HUES6 (cell line): ENCODE measurements around the gene PLSCR1.
"Not testable (repeated sequence)": the region's sequence is repeated elsewhere in the genome, so short reads cannot be mapped to it uniquely, and the experiment has no call there.

Experiments used
- H3K27ac ChIP-seq: 2 replicates; pipeline ENCODE4 v1.7.0; 2013; ENCODE audit warnings: low read depth, mild to moderate bottlenecking, low read length, inconsistent platforms
- H3K27me3 ChIP-seq: 2 replicates; pipeline ENCODE4 v1.6.1; 2013; ENCODE audit warnings: low read length; ENCODE audit not compliant: control insufficient read depth, insufficient read depth
- H3K36me3 ChIP-seq: 2 replicates; pipeline ENCODE4 v1.6.1; 2013; ENCODE audit warnings: low read length; ENCODE audit not compliant: control insufficient read depth, insufficient read depth
- H3K4me1 ChIP-seq: 2 replicates; pipeline ENCODE4 v1.6.1; 2013; ENCODE audit warnings: low read length; ENCODE audit not compliant: control insufficient read depth, insufficient read depth
- H3K4me3 ChIP-seq: 2 replicates; pipeline ENCODE4 v1.5.1; 2013; ENCODE audit warnings: low read depth, low read length
- H3K9ac ChIP-seq: one replicate; pipeline ENCODE4 v1.6.1; 2013; ENCODE audit warnings: mild to moderate bottlenecking, low read length
- H3K9me3 ChIP-seq: 2 replicates; pipeline ENCODE4 v1.6.1; 2013; ENCODE audit warnings: low read depth, low read length; ENCODE audit not compliant: control insufficient read depth, insufficient read depth

The PLSCR1 gene

GRCh38 chr3:146498002-146498736 lies 46.2 kb downstream of the PLSCR1 start:
- Histone ChIP-seq H3K27me3 (no peaks in the 10 kb centered on the region), H3K27ac (no peak overlapping the region), H3K36me3 (no peaks in the 10 kb centered on the region), H3K4me3 (no peak overlapping the region), H3K9me3 (peaks cover 11% of the 10 kb centered on the region), H3K9ac (no peak overlapping the region), H3K4me1 (peaks cover 5% of the 10 kb centered on the region)

- not testable (repeated sequence) for H3K4me3 ChIP-seq, H3K9ac ChIP-seq, H3K27ac ChIP-seq, H3K4me1 ChIP-seq, H3K27me3 ChIP-seq, H3K36me3 ChIP-seq
- peaks cover 11% of the 10 kb centered on the region for H3K9me3 ChIP-seq
Measured at GRCh38 chr3:146497145-146497843, 47.1 kb downstream of the PLSCR1 start.

GRCh38 chr3:146496726-146497125 lies 47.7 kb downstream of the PLSCR1 start:
- Histone ChIP-seq H3K4me3 (no peak overlapping the region), H3K27me3 (no peaks in the 10 kb centered on the region), H3K36me3 (no peaks in the 10 kb centered on the region), H3K27ac (no peak overlapping the region), H3K4me1 (no peaks in the 10 kb centered on the region), H3K9ac (no peak overlapping the region), H3K9me3 (peaks cover 11% of the 10 kb centered on the region)

GRCh38 chr3:146496251-146496650 lies 48.2 kb downstream of the PLSCR1 start:
- Histone ChIP-seq H3K27ac (no peak overlapping the region), H3K9me3 (peaks cover 11% of the 10 kb centered on the region), H3K27me3 (no peaks in the 10 kb centered on the region), H3K9ac (no peak overlapping the region), H3K36me3 (no peaks in the 10 kb centered on the region), H3K4me3 (no peak overlapping the region), H3K4me1 (no peaks in the 10 kb centered on the region)

- Histone ChIP-seq H3K4me3 (no peak overlapping the region), H3K9me3 (peaks cover 14% of the 10 kb centered on the region)
Measured at GRCh38 chr3:146493761-146494160, 50.6 kb downstream of the PLSCR1 start.

GRCh38 chr3:146493221-146493620 lies 51.2 kb downstream of the PLSCR1 start:
- Histone ChIP-seq H3K9ac (no peak overlapping the region), H3K4me3 (no peak overlapping the region), H3K9me3 (peaks cover 17% of the 10 kb centered on the region), H3K4me1 (no peaks in the 10 kb centered on the region), H3K27ac (no peak overlapping the region), H3K36me3 (no peaks in the 10 kb centered on the region), H3K27me3 (no peaks in the 10 kb centered on the region)

More at GRCh38 chr3:146493761-146494160, 50.6 kb downstream of the PLSCR1 start:
- Histone ChIP-seq H3K36me3 (no peaks in the 10 kb centered on the region), H3K27me3 (no peaks in the 10 kb centered on the region), H3K27ac (no peak overlapping the region), H3K4me1 (no peaks in the 10 kb centered on the region), H3K9ac (no peak overlapping the region)

GRCh38 chr3:146491303-146491702 lies 53.1 kb downstream of the PLSCR1 start:
- peaks cover 9% of the 10 kb centered on the region; the same call in 1 of the 2 replicates for H3K9me3 ChIP-seq
- H3K27ac ChIP-seq, result no peak overlapping the region
- H3K9ac ChIP-seq, result no peak overlapping the region
- H3K36me3 ChIP-seq, result no peaks in the 10 kb centered on the region
- H3K27me3 ChIP-seq, result no peaks in the 10 kb centered on the region
- H3K4me3 ChIP-seq, result no peak overlapping the region
- H3K4me1 ChIP-seq, result no peaks in the 10 kb centered on the region

- no peaks in the 10 kb centered on the region for H3K27me3 ChIP-seq
- no peaks in the 10 kb centered on the region for H3K36me3 ChIP-seq
- H3K9me3 ChIP-seq, result peaks cover 19% of the 10 kb centered on the region; the same call in 1 of the 2 replicates
- no peak overlapping the region for H3K27ac ChIP-seq
- no peaks in the 10 kb centered on the region for H3K4me1 ChIP-seq
- no peak overlapping the region for H3K9ac ChIP-seq
- no peak overlapping the region for H3K4me3 ChIP-seq
Measured at GRCh38 chr3:146485297-146485696, 59.1 kb downstream of the PLSCR1 start.

- Histone ChIP-seq H3K9ac (no peak overlapping the region), H3K27ac (no peak overlapping the region), H3K4me1 (no peaks in the 10 kb centered on the region), H3K27me3 (no peaks in the 10 kb centered on the region), H3K9me3 (no peaks in the 10 kb centered on the region), H3K36me3 (no peaks in the 10 kb centered on the region), H3K4me3 (no peak overlapping the region)
Measured at GRCh38 chr3:146476094-146476740, 68.2 kb downstream of the PLSCR1 start.

GRCh38 chr3:146474976-146475375 lies 69.4 kb downstream of the PLSCR1 start:
- not testable (repeated sequence) for H3K27me3 ChIP-seq, H3K9me3 ChIP-seq, H3K4me3 ChIP-seq, H3K9ac ChIP-seq, H3K27ac ChIP-seq, H3K4me1 ChIP-seq, H3K36me3 ChIP-seq

- Histone ChIP-seq H3K4me3 (no peak overlapping the region), H3K27me3 (no peaks in the 10 kb centered on the region), H3K9ac (no peak overlapping the region), H3K4me1 (no peaks in the 10 kb centered on the region), H3K36me3 (no peaks in the 10 kb centered on the region), H3K9me3 (no peaks in the 10 kb centered on the region), H3K27ac (no peak overlapping the region)
Measured at GRCh38 chr3:146473726-146474125, 70.7 kb downstream of the PLSCR1 start.
